Natural killer cell (primary cell): ENCODE measurements around the gene MED13L. TPM values are rescaled to one million over a fixed set of nuclear protein-coding genes. Genes with fewer than 3 reads are reported as not detected.

Experiments used
- ATAC-seq, 3 donors: fragments of 150-1000 bp in 2 of 3; fragments of 200-7000 bp in 1 of 3; cut with Tn5 transposase; 1 replicate in 1 of 3; 2 replicates in 2 of 3; pipeline ENCODE4 v1.10.0; 2021; ENCODE audit warnings: mild to moderate bottlenecking in 2 of 3, moderate library complexity in 2 of 3
- DNase-seq, 2 donors: peaks; one replicate each; pipeline versions ENCODE4 v3.0.0 to v3.0.0-alpha.2; 2013 to 2021; ENCODE audit warnings: mixed read lengths in 1 of 2
- H3K27ac ChIP-seq: one replicate; pipeline ENCODE4 v1.5.1; 2013; ENCODE audit warnings: mild to moderate bottlenecking, low read length
- H3K27me3 ChIP-seq: one replicate; pipeline ENCODE4 v1.6.1; 2013; ENCODE audit warnings: low read length; ENCODE audit not compliant: control insufficient read depth, insufficient read depth
- H3K36me3 ChIP-seq: one replicate; pipeline ENCODE4 v1.6.1; 2013; ENCODE audit warnings: low read length; ENCODE audit not compliant: control insufficient read depth, insufficient read depth
- H3K4me1 ChIP-seq: one replicate; pipeline ENCODE4 v1.6.1; 2013; ENCODE audit warnings: low read length; ENCODE audit not compliant: control insufficient read depth, insufficient read depth
- H3K4me3 ChIP-seq: one replicate; pipeline ENCODE4 v1.5.1; 2013; ENCODE audit warnings: low read length
- H3K9me3 ChIP-seq: one replicate; pipeline ENCODE4 v1.6.1; 2013; ENCODE audit warnings: low read length; ENCODE audit not compliant: control insufficient read depth, insufficient read depth
- H3K27ac Mint-ChIP-seq, 2 donors: one replicate each; pipeline ENCODE4 v1.8.0; 2022; ENCODE audit warnings: mild to moderate bottlenecking in 2 of 2, mixed read lengths in 2 of 2, moderate library complexity in 1 of 2
- H3K27me3 Mint-ChIP-seq, 2 donors: one replicate each; pipeline ENCODE4 v1.8.0; 2022; ENCODE audit warnings: low read depth in 2 of 2, mixed read lengths in 2 of 2
- H3K36me3 Mint-ChIP-seq: one replicate; pipeline ENCODE4 v1.8.0; 2022; ENCODE audit warnings: mixed read lengths
- H3K4me1 Mint-ChIP-seq, 2 donors: one replicate each; pipeline ENCODE4 v1.8.0; 2022; ENCODE audit warnings: mixed read lengths in 2 of 2
- H3K4me3 Mint-ChIP-seq: one replicate; pipeline ENCODE4 v1.8.0; 2022; ENCODE audit warnings: mild to moderate bottlenecking, moderate library complexity, mixed read lengths
- H3K9me3 Mint-ChIP-seq, 2 donors: one replicate each; pipeline ENCODE4 v1.8.0; 2022; ENCODE audit warnings: mixed read lengths in 2 of 2
- WGBS: methylation state at CpG from one replicate; pipeline ENCODE4 v1.1.7; 2013; ENCODE audit warnings: missing lambda C conversion rate; ENCODE audit not compliant: insufficient coverage; 5-methylcytosine and 5-hydroxymethylcytosine counted together
- intact Hi-C: fragments of 100-400 bp; cut with micrococcal nuclease; formaldehyde crosslinking; loops from one replicate; pipeline ENCODE4 v1.14.2; 2022
- total RNA-seq, 4 donors: library from RNA; stranded (reverse); fragments of 120-200 nt in 1 of 4; gene quantifications; one replicate each; pipeline versions ENCODE4 v1.2.3 to v1.2.4, GENCODE V29; 2013 to 2022
- TF ChIP-seq, protein P1 (sequence below): fragments of 200-600 bp; IDR thresholded peaks from one replicate; pipeline ENCODE4 v1.8.0; 2022; ENCODE audit warnings: antibody characterized with exemption

The MED13L gene
- total RNA-seq, 3 donors from 2014 or later (not counting 1 experiment from before 2014, with no cell fraction given), result 237 to 316 (median 240) TPM

DNA sequence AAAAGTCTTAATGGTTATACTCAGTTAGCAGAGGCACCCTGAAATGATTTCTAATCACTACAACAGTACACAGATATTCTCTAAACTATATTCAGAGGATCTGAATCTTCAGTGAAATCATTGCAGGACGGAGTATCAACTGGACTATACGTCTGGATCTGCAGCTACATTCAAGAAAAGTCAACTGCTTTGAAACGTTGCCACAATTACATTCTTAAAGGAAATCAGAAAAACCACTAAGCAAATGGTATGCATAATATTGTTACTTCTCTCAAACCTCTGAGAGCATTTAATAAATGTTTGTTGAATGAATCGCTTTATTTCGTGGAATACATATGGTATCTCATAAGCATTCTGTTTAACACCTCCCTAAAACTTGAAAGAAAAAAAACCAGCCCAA is 67.4 kb downstream of the MED13L start:
- 30% methylated on average over 3 of the region's 5 CpGs for WGBS
- DNase-seq, result no peak
- H3K9me3 ChIP-seq, result no peaks in the 10 kb centered on the region
- intact Hi-C loops, result no loop called here
- no peaks in the 10 kb centered on the region for H3K27me3 ChIP-seq
- Mint-ChIP-seq H3K27ac (peak overlapping the region in 1 of 2 donors; percentile 26), H3K27me3 (no peaks in the 10 kb centered on the region), H3K36me3 (no peaks in the 10 kb centered on the region), H3K4me3 (peak overlapping the region; percentile 41), H3K9me3 (no peaks in the 10 kb centered on the region), H3K4me1 (peaks cover 69 to 75% of the 10 kb centered on the region in 2 donors)
- no peaks in the 10 kb centered on the region for H3K36me3 ChIP-seq
- no peak for ATAC-seq
- TF ChIP-seq, protein P1, sequence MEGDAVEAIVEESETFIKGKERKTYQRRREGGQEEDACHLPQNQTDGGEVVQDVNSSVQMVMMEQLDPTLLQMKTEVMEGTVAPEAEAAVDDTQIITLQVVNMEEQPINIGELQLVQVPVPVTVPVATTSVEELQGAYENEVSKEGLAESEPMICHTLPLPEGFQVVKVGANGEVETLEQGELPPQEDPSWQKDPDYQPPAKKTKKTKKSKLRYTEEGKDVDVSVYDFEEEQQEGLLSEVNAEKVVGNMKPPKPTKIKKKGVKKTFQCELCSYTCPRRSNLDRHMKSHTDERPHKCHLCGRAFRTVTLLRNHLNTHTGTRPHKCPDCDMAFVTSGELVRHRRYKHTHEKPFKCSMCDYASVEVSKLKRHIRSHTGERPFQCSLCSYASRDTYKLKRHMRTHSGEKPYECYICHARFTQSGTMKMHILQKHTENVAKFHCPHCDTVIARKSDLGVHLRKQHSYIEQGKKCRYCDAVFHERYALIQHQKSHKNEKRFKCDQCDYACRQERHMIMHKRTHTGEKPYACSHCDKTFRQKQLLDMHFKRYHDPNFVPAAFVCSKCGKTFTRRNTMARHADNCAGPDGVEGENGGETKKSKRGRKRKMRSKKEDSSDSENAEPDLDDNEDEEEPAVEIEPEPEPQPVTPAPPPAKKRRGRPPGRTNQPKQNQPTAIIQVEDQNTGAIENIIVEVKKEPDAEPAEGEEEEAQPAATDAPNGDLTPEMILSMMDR, result no peak
- no peak overlapping the region for H3K27ac ChIP-seq
- H3K4me1 ChIP-seq, result peaks cover 2% of the 10 kb centered on the region
- H3K4me3 ChIP-seq, result no peak overlapping the region

DNA sequence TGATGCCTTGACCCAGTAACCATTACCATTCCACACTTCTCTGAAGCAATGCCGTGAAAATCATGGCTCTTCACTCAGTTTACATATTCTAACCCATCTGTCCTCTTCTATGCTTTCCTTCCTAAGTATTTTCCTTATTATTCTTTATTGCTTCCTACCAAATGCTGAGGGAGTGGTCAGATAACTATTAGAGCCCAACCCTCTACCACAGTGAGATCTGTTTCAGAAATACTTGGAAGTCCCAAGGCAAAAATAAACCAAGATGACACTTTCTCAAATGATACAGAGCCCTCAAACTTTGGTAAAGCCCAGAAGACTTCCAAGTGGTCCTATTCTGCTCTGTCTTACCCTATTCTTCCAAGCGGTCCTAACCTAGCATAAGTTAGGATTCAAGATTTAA is 68.0 kb downstream of the MED13L start:
- no peaks in the 10 kb centered on the region for H3K27me3 Mint-ChIP-seq
- TF ChIP-seq, protein P1, result no peak
- no peaks in the 10 kb centered on the region for H3K36me3 Mint-ChIP-seq
- intact Hi-C loops, result no loop called here
- H3K9me3 Mint-ChIP-seq, result no peaks in the 10 kb centered on the region
- H3K4me3 ChIP-seq, result no peak overlapping the region
- WGBS, result 94% methylated on average over 2 of the region's 2 CpGs
- H3K27ac ChIP-seq, result no peak overlapping the region
- H3K4me1 Mint-ChIP-seq, result peaks cover 69 to 75% of the 10 kb centered on the region in 2 donors
- no peak for DNase-seq
- no peaks in the 10 kb centered on the region for H3K9me3 ChIP-seq
- peak overlapping the region; percentile 41 for H3K4me3 Mint-ChIP-seq
- no peaks in the 10 kb centered on the region for H3K36me3 ChIP-seq
- H3K4me1 ChIP-seq, result peaks cover 2% of the 10 kb centered on the region
- H3K27me3 ChIP-seq, result no peaks in the 10 kb centered on the region
- H3K27ac Mint-ChIP-seq, result peak overlapping the region in 1 of 2 donors; percentile 26
- no peak for ATAC-seq

DNA sequence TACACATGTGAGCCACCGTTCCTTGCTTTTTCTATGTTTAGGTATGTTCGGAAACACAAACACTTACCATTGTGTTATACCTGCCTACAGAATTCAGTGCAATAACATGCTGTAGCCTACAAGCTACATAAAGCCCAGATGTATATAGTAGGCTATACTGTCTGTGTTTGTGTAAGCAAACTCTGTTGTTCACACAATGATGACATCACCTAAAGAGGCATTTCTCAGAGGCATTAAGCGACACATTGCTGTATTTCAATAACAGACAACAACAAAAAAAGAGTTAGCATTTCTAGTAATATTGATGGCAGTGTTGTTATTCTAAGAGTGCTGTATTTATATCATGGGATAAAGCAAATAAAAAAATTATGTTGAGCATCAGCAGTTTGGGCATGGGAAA is 70.2 kb downstream of the MED13L start:
- intact Hi-C loops, result no loop called here

More for the DNA sequence above, 70.2 kb downstream of the MED13L start:
- H3K4me1 Mint-ChIP-seq, result peaks cover 67 to 71% of the 10 kb centered on the region in 2 donors
- TF ChIP-seq, protein P1, result no peak
- H3K9me3 Mint-ChIP-seq, result no peaks in the 10 kb centered on the region
- peaks cover 2% of the 10 kb centered on the region for H3K4me1 ChIP-seq
- no peaks in the 10 kb centered on the region for H3K36me3 ChIP-seq
- no peaks in the 10 kb centered on the region for H3K27me3 ChIP-seq
- H3K27me3 Mint-ChIP-seq, result no peaks in the 10 kb centered on the region
- no peak overlapping the region for H3K4me3 ChIP-seq
- no peak for ATAC-seq
- no peak overlapping the region for H3K27ac ChIP-seq
- H3K27ac Mint-ChIP-seq, result peak overlapping the region in 1 of 2 donors; percentile 16
- 100% methylated on average over 1 of the region's 3 CpGs for WGBS
- no peak overlapping the region for H3K4me3 Mint-ChIP-seq
- no peak for DNase-seq
- no peaks in the 10 kb centered on the region for H3K9me3 ChIP-seq
- no peaks in the 10 kb centered on the region for H3K36me3 Mint-ChIP-seq
